ENCODE measurements around the gene PLCB3.
A peak's percentile ranks its signal among the peaks of the same experiment; 100 is the strongest.

Gene PLCB3

DNA sequence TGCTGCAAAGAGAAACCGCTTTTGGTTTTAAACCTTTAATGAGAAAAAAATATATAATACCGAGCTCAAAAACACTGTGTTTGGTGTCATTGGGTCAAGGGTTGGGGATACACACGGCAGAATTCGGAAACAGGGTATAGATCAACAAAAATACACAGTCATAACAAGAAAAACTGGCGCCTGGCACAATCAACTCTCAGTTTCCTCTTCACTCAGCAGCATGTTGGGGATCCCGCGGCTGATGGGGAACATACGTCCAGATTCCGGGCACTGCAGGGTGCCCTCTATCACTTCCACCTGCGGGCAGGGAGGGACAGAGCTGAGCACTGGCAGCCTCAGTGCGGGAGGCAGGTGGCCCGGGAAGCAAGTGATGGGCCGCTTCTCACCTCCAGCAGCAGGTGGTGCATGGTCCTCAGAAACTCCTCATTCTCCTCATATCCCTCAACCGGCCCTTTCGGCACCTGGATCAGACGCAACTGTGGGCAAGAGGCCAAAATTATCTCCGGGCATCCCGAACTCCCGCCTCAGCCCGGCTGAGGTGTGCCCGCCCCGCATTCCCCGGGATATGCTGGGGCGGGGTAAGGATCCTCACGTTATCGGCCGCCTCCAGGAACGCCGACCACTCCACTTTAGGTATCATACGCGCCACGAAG lies 65.5 kb downstream of the PLCB3 start:
- H3K27ac ChIP-seq (ENCODE audit: low read depth, low read length) = peak overlapping the region; percentile 92
- no peaks in the 10 kb centered on the region for H3K9me3 ChIP-seq (ENCODE audit: insufficient read depth, low read length)
- peaks cover 13% of the 10 kb centered on the region for H3K79me2 ChIP-seq (ENCODE audit: insufficient read depth, low read length)
- H3K9ac ChIP-seq (ENCODE audit: low read length) = peak overlapping the region; percentile 84
- H3K27me3 ChIP-seq (ENCODE audit: low read length) = no peaks in the 10 kb centered on the region
- no peaks in the 10 kb centered on the region for H3K9me2 ChIP-seq (replicated peaks; ENCODE audit: insufficient read depth, low read length)
- H2AFZ ChIP-seq (ENCODE audit: low read depth, low read length, severe bottlenecking) = peak overlapping the region; percentile 15
- H3K4me3 ChIP-seq (ENCODE audit: insufficient read depth, low read length, poor library complexity, severe bottlenecking) = peak overlapping the region; percentile 73
- peaks cover 24% of the 10 kb centered on the region for H3F3A ChIP-seq (ENCODE audit: insufficient read depth)
- no peaks in the 10 kb centered on the region; the same call in 1 of the 2 replicates for H4K20me1 ChIP-seq (ENCODE audit: low read depth, low read length)
- H3K36me3 ChIP-seq (ENCODE audit: low read length) = no peaks in the 10 kb centered on the region
- TF ChIP-seq, protein P1, sequence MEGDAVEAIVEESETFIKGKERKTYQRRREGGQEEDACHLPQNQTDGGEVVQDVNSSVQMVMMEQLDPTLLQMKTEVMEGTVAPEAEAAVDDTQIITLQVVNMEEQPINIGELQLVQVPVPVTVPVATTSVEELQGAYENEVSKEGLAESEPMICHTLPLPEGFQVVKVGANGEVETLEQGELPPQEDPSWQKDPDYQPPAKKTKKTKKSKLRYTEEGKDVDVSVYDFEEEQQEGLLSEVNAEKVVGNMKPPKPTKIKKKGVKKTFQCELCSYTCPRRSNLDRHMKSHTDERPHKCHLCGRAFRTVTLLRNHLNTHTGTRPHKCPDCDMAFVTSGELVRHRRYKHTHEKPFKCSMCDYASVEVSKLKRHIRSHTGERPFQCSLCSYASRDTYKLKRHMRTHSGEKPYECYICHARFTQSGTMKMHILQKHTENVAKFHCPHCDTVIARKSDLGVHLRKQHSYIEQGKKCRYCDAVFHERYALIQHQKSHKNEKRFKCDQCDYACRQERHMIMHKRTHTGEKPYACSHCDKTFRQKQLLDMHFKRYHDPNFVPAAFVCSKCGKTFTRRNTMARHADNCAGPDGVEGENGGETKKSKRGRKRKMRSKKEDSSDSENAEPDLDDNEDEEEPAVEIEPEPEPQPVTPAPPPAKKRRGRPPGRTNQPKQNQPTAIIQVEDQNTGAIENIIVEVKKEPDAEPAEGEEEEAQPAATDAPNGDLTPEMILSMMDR (IDR thresholded peaks at IDR 0.05; ENCODE audit: insufficient read depth, low read length, poor library complexity, severe bottlenecking) = no peak
- no peak for TF ChIP-seq EZH2phosphoT487 (conservative IDR thresholded peaks at IDR 0.05; ENCODE audit: low read length)
- H3K4me2 ChIP-seq (ENCODE audit: low read depth, low read length, poor library complexity, severe bottlenecking) = peak overlapping the region; percentile 64

GRCh38 chr11:64317325-64317960 lies 66.1 kb downstream of the PLCB3 start, which contains the start of gene TRMT112:
TRMT112 (minus strand) TSS chr11:64317559; CDS start chr11:64317526, 33 bp downstream.
- Histone ChIP-seq H3K36me3 (ENCODE audit: low read length) (no peaks in the 10 kb centered on the region), H3K79me2 (ENCODE audit: insufficient read depth, low read length) (peaks cover 12% of the 10 kb centered on the region), H3K9me2 (replicated peaks; ENCODE audit: insufficient read depth, low read length) (no peaks in the 10 kb centered on the region), H2AFZ (ENCODE audit: low read depth, low read length, severe bottlenecking) (peak within 1 kb of the TSS; percentile 55), H3K4me3 (ENCODE audit: insufficient read depth, low read length, poor library complexity, severe bottlenecking) (peak within 1 kb of the TSS; percentile 73), H3K27ac (ENCODE audit: low read depth, low read length) (peak within 1 kb of the TSS; percentile 92), H3K9me3 (ENCODE audit: insufficient read depth, low read length) (no peaks in the 10 kb centered on the region), H3F3A (ENCODE audit: insufficient read depth) (peaks cover 24% of the 10 kb centered on the region), H4K20me1 (ENCODE audit: low read depth, low read length) (no peaks in the 10 kb centered on the region; the same call in 1 of the 2 replicates), H3K9ac (ENCODE audit: low read length) (peak within 1 kb of the TSS; percentile 84), H3K27me3 (ENCODE audit: low read length) (no peaks in the 10 kb centered on the region), H3K4me2 (ENCODE audit: low read depth, low read length, poor library complexity, severe bottlenecking) (peak within 1 kb of the TSS; percentile 64)
- no peak for TF ChIP-seq EZH2phosphoT487 (conservative IDR thresholded peaks at IDR 0.05; ENCODE audit: low read length)
- TF ChIP-seq, protein P1 (IDR thresholded peaks at IDR 0.05; ENCODE audit: insufficient read depth, low read length, poor library complexity, severe bottlenecking) = no peak

GRCh38 chr11:64317961-64318765 lies 66.8 kb downstream of the PLCB3 start, which contains the start of gene PRDX5:
PRDX5 (plus strand) TSS chr11:64318121; CDS start chr11:64318216, 95 bp downstream.
- Histone ChIP-seq H3K4me3 (ENCODE audit: insufficient read depth, low read length, poor library complexity, severe bottlenecking) (peak within 1 kb of the TSS; percentile 73), H3K79me2 (ENCODE audit: insufficient read depth, low read length) (peaks cover 5% of the 10 kb centered on the region; the same call in 1 of the 2 replicates), H3K9me3 (ENCODE audit: insufficient read depth, low read length) (no peaks in the 10 kb centered on the region), H3K9me2 (replicated peaks; ENCODE audit: insufficient read depth, low read length) (no peaks in the 10 kb centered on the region), H3K36me3 (ENCODE audit: low read length) (no peaks in the 10 kb centered on the region), H2AFZ (ENCODE audit: low read depth, low read length, severe bottlenecking) (peak within 1 kb of the TSS; percentile 55), H3K4me2 (ENCODE audit: low read depth, low read length, poor library complexity, severe bottlenecking) (peak within 1 kb of the TSS; percentile 64), H3K9ac (ENCODE audit: low read length) (peak within 1 kb of the TSS; percentile 84), H3K27me3 (ENCODE audit: low read length) (no peaks in the 10 kb centered on the region), H3K27ac (ENCODE audit: low read depth, low read length) (peak within 1 kb of the TSS; percentile 92), H3F3A (ENCODE audit: insufficient read depth) (peaks cover 18% of the 10 kb centered on the region), H4K20me1 (ENCODE audit: low read depth, low read length) (no peaks in the 10 kb centered on the region; the same call in 1 of the 2 replicates)
- TF ChIP-seq EZH2phosphoT487 (conservative IDR thresholded peaks at IDR 0.05; ENCODE audit: low read length) = no peak
- TF ChIP-seq, protein P1 (IDR thresholded peaks at IDR 0.05; ENCODE audit: insufficient read depth, low read length, poor library complexity, severe bottlenecking) = peak; percentile 27
